Measurements from ENCODE around the gene TIE1. TPM values are rescaled to one million over a fixed set of nuclear protein-coding genes. Genes with fewer than 3 reads are reported as not detected.
"Not testable (repeated sequence)": the region's sequence is repeated elsewhere in the genome, so short reads cannot be mapped to it uniquely, and the experiment has no call there.

TIE1 gene
- total and polyA plus RNA-seq, 2 donors (not counting 1 experiment from before 2014, with no cell fraction given): 0.02 TPM; not detected in 1

DNA sequence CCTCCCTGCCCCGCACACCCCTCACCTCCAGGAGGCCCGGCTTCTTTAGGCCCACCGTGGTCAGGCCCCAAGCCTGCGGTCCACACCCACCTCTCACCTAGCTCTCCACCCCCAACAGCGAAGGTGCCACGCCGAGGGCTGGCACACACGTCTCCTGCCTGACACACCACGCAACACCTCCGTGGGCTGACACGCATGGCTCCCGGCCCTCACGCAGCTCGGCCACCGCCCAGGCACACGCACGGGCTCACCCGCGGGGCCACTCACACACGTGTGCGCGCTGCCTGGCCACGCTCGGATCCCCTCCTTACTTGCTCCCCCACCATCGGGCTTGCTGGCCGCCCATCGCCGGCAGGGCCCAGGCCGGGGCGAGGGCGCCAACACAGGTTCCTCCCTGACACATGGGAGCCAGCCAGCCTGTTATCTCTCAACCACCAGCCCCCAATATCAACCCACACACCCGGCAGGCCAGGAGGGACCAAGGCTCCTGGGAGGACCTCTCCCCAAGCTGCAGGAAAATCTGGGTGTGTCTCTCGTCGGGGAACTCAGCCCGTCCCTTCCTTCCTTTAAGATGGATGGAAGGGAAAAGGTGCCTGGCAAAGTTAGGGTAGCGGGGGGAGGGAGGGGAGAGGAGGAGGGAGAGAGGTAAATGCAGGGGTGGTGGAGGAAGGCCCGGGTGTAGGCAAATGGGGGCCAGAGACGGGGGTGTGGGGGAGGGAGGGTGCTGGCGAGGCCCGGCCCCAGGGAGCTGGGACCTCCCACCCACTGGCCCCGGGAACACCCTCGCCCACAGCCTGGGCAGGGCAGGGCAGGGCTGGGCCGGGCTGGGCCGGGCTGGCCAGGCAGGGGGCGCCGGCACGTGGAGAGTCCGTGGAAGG is 66.5 kb downstream of the TIE1 start:
- Histone ChIP-seq H3K27me3 (ENCODE audit: control insufficient read depth, insufficient read depth, low read length) (no peaks in the 10 kb centered on the region), H3K79me2 (ENCODE audit: control insufficient read depth, insufficient read depth, low read length) (peaks cover 43% of the 10 kb centered on the region), H3K9ac (ENCODE audit: insufficient read depth, low read length) (peak overlapping the region; percentile 87), H3K4me2 (ENCODE audit: extremely low read depth, insufficient read depth, low read length) (peak overlapping the region; percentile 97), H3K4me1 (ENCODE audit: control insufficient read depth, extremely low read depth, insufficient read depth, low read length) (peaks cover 10% of the 10 kb centered on the region), H3K27ac (ENCODE audit: insufficient read depth, low read length) (peak overlapping the region; percentile 92), H2AFZ (ENCODE audit: low read length) (no peak overlapping the region), H3K4me3 (replicated peaks in 1 of 4; ENCODE audit: control extremely low read depth in 1 of 4, insufficient read depth in 1 of 4, low read depth in 3 of 4, low read length in 4 of 4) (peak overlapping the region; percentile 85 to 96 (median 89)), H3K36me3 (ENCODE audit: control insufficient read depth, insufficient read depth, low read length) (peaks cover 17% of the 10 kb centered on the region), H3K9me3 (ENCODE audit: control insufficient read depth, insufficient read depth, low read depth, low read length) (no peaks in the 10 kb centered on the region), H4K20me1 (ENCODE audit: control insufficient read depth, extremely low read depth, insufficient read depth, low read length) (no peaks in the 10 kb centered on the region)
- DNase-seq (ENCODE audit: low read depth in 2 of 2): peak in 1 of 2 donors; percentile 72
- TF ChIP-seq, protein P1, sequence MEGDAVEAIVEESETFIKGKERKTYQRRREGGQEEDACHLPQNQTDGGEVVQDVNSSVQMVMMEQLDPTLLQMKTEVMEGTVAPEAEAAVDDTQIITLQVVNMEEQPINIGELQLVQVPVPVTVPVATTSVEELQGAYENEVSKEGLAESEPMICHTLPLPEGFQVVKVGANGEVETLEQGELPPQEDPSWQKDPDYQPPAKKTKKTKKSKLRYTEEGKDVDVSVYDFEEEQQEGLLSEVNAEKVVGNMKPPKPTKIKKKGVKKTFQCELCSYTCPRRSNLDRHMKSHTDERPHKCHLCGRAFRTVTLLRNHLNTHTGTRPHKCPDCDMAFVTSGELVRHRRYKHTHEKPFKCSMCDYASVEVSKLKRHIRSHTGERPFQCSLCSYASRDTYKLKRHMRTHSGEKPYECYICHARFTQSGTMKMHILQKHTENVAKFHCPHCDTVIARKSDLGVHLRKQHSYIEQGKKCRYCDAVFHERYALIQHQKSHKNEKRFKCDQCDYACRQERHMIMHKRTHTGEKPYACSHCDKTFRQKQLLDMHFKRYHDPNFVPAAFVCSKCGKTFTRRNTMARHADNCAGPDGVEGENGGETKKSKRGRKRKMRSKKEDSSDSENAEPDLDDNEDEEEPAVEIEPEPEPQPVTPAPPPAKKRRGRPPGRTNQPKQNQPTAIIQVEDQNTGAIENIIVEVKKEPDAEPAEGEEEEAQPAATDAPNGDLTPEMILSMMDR (conservative IDR thresholded peaks at IDR 0.05 in 1 of 2, IDR thresholded peaks at IDR 0.05 in 1 of 2; ENCODE audit: low read depth in 1 of 2, low read length in 2 of 2): no peak
- TF ChIP-seq EZH2 (IDR thresholded peaks at IDR 0.05; ENCODE audit: low read length, missing control alignments): no peak

DNA sequence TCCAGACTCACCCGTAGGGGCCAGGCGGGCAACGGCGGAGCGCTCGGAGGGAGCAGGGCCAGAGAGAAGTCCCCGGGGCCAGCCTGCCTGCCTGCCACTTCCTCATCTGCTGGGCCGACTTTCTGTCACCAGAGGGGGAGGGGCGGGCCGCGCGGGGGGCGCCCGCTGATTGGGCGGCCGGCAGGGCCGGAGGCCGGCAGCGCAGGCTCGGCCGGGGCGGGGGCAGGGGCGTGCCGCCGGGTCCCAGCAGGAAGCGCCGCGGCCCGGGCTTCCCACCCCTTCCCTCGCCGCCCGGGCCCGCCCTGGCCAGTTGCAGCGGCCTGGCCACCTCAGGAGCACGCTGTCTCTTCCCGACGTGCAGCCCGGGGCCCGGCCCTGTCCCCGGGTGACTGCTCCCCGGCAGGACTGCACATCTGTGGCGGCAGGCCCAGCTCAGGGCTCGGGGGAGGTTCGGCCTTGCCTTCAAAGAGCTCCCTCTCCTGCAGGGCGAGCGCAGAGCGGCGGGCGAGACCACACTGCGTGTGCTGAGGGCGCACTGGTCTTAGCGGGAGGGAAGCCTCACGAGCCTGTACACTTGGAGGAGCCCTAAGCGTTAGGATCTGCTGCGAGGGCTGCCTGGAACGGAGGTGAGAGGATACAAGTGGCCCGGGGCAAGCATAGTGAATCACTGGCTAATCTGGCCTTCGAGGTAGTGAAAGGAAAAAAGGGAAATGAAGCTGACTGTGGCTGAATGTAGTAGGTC is 67.3 kb downstream of the TIE1 start, which contains the start of gene ELOVL1:
Gene ELOVL1, minus strand, starts transcription at position 108 of the 742 bp plus-strand sequence. CDS start 2,402 bp downstream, outside the sequence.
- H3K4me2 ChIP-seq (ENCODE audit: extremely low read depth, insufficient read depth, low read length): peak within 1 kb of the TSS; percentile 97
- peak; percentile 79 to 84 for DNase-seq (ENCODE audit: low read depth in 2 of 2)
- peak within 1 kb of the TSS; percentile 87 for H3K9ac ChIP-seq (ENCODE audit: insufficient read depth, low read length)
- H3K79me2 ChIP-seq (ENCODE audit: control insufficient read depth, insufficient read depth, low read length): peaks cover 41% of the 10 kb centered on the region
- H3K27ac ChIP-seq (ENCODE audit: insufficient read depth, low read length): peak within 1 kb of the TSS; percentile 92
- TF ChIP-seq, protein P1 (conservative IDR thresholded peaks at IDR 0.05 in 1 of 2, IDR thresholded peaks at IDR 0.05 in 1 of 2; ENCODE audit: low read depth in 1 of 2, low read length in 2 of 2): peak; percentile 24 to 33
- TF ChIP-seq EZH2 (IDR thresholded peaks at IDR 0.05; ENCODE audit: low read length, missing control alignments): no peak
- H3K27me3 ChIP-seq (ENCODE audit: control insufficient read depth, insufficient read depth, low read length): no peaks in the 10 kb centered on the region
- peak within 1 kb of the TSS; percentile 85 to 96 (median 89) for H3K4me3 ChIP-seq (replicated peaks in 1 of 4; ENCODE audit: control extremely low read depth in 1 of 4, insufficient read depth in 1 of 4, low read depth in 3 of 4, low read length in 4 of 4)
- H3K36me3 ChIP-seq (ENCODE audit: control insufficient read depth, insufficient read depth, low read length): peaks cover 17% of the 10 kb centered on the region
- H3K4me1 ChIP-seq (ENCODE audit: control insufficient read depth, extremely low read depth, insufficient read depth, low read length): peaks cover 10% of the 10 kb centered on the region
- H4K20me1 ChIP-seq (ENCODE audit: control insufficient read depth, extremely low read depth, insufficient read depth, low read length): no peaks in the 10 kb centered on the region
- H2AFZ ChIP-seq (ENCODE audit: low read length): peak within 1 kb of the TSS; percentile 56
- no peaks in the 10 kb centered on the region for H3K9me3 ChIP-seq (ENCODE audit: control insufficient read depth, insufficient read depth, low read depth, low read length)

DNA sequence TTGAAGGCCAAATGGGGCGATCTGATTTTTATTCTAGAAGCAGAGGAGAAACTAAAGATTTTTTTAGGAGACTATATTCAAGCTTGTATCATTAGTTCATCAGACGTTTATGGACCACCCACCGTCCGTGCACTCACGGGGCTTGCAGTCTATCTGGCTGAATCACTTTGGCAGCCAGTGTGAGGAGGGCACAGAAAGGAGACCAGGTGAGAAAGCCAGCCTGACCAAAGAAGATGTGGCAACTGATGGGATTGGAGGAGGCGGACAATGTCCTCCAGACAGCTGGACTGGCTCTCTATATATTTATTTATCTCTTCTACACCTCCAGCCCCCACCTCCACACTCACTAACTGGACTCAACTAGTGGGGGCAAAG is 67.9 kb downstream of the TIE1 start:
- DNase-seq (ENCODE audit: low read depth in 2 of 2): no peak
- Histone ChIP-seq H3K79me2 (ENCODE audit: control insufficient read depth, insufficient read depth, low read length) (peaks cover 40% of the 10 kb centered on the region), H3K27me3 (ENCODE audit: control insufficient read depth, insufficient read depth, low read length) (no peaks in the 10 kb centered on the region), H3K27ac (ENCODE audit: insufficient read depth, low read length) (peak overlapping the region; percentile 92), H3K4me3 (replicated peaks in 1 of 4; ENCODE audit: control extremely low read depth in 1 of 4, insufficient read depth in 1 of 4, low read depth in 3 of 4, low read length in 4 of 4) (peak overlapping the region; percentile 69 to 96 (median 88)), H3K4me2 (ENCODE audit: extremely low read depth, insufficient read depth, low read length) (peak overlapping the region; percentile 95), H3K9me3 (ENCODE audit: control insufficient read depth, insufficient read depth, low read depth, low read length) (no peaks in the 10 kb centered on the region), H3K4me1 (ENCODE audit: control insufficient read depth, extremely low read depth, insufficient read depth, low read length) (peaks cover 12% of the 10 kb centered on the region), H2AFZ (ENCODE audit: low read length) (no peak overlapping the region), H3K36me3 (ENCODE audit: control insufficient read depth, insufficient read depth, low read length) (peaks cover 15% of the 10 kb centered on the region), H4K20me1 (ENCODE audit: control insufficient read depth, extremely low read depth, insufficient read depth, low read length) (no peaks in the 10 kb centered on the region), H3K9ac (ENCODE audit: insufficient read depth, low read length) (peak overlapping the region; percentile 78)
- TF ChIP-seq, protein P1 (conservative IDR thresholded peaks at IDR 0.05 in 1 of 2, IDR thresholded peaks at IDR 0.05 in 1 of 2; ENCODE audit: low read depth in 1 of 2, low read length in 2 of 2): no peak
- TF ChIP-seq EZH2 (IDR thresholded peaks at IDR 0.05; ENCODE audit: low read length, missing control alignments): no peak

DNA sequence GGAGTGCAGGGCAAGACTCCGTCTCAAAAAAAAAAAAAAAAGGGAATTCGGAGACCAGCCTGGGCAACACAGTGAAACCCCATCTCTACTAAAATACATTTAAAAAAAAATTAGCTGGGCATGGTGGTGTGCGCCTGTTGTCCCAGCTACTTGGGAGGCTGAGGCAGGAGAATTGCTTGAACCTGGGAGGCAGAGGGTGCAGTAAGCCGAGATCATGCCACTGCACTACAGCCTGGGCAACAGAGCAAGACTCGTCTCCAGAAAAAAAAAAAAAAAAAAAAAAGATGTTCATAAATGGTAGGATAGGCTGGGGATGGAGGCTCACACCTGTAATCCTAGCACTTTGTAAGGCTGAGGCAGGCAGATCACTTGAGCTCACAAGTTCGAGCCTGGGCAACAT is 69.0 kb downstream of the TIE1 start:
- not testable (repeated sequence) for DNase-seq (ENCODE audit: low read depth in 2 of 2); H3K27ac ChIP-seq (ENCODE audit: insufficient read depth, low read length); H2AFZ ChIP-seq (ENCODE audit: low read length); H3K9me3 ChIP-seq (ENCODE audit: control insufficient read depth, insufficient read depth, low read depth, low read length); H3K4me3 ChIP-seq (replicated peaks in 1 of 4; ENCODE audit: control extremely low read depth in 1 of 4, insufficient read depth in 1 of 4, low read depth in 3 of 4, low read length in 4 of 4); H3K27me3 ChIP-seq (ENCODE audit: control insufficient read depth, insufficient read depth, low read length); H4K20me1 ChIP-seq (ENCODE audit: control insufficient read depth, extremely low read depth, insufficient read depth, low read length); H3K9ac ChIP-seq (ENCODE audit: insufficient read depth, low read length); H3K36me3 ChIP-seq (ENCODE audit: control insufficient read depth, insufficient read depth, low read length); H3K4me2 ChIP-seq (ENCODE audit: extremely low read depth, insufficient read depth, low read length)
- peaks cover 37% of the 10 kb centered on the region for H3K79me2 ChIP-seq (ENCODE audit: control insufficient read depth, insufficient read depth, low read length)
- H3K4me1 ChIP-seq (ENCODE audit: control insufficient read depth, extremely low read depth, insufficient read depth, low read length): peaks cover 16% of the 10 kb centered on the region
